ENCODE data around the gene MACO1.

The MACO1 gene

DNA sequence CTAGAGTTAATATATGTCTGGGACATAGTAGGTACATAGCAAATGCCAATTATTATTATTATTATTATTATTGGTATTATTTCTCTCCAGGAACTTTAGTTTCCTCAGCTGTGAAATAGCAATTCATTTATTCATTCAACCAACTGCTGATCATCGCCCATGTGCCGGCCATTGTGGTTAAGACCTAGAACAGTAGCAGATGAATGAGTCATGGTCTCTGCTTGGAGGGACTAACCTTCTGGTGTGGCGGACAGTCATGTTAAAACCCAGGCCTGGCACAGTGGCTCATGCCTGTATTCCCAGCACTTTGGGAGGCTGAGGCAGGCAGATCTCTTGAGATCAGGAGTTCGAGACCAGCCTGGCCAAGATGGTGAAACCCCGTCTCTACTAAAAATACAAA, 88.9 kb downstream of the MACO1 start:
- H3K27ac ChIP-seq, result no peak overlapping the region
- TF ChIP-seq ZFX (IDR thresholded peaks at IDR 0.05), result no peak
- TF ChIP-seq, protein P1, sequence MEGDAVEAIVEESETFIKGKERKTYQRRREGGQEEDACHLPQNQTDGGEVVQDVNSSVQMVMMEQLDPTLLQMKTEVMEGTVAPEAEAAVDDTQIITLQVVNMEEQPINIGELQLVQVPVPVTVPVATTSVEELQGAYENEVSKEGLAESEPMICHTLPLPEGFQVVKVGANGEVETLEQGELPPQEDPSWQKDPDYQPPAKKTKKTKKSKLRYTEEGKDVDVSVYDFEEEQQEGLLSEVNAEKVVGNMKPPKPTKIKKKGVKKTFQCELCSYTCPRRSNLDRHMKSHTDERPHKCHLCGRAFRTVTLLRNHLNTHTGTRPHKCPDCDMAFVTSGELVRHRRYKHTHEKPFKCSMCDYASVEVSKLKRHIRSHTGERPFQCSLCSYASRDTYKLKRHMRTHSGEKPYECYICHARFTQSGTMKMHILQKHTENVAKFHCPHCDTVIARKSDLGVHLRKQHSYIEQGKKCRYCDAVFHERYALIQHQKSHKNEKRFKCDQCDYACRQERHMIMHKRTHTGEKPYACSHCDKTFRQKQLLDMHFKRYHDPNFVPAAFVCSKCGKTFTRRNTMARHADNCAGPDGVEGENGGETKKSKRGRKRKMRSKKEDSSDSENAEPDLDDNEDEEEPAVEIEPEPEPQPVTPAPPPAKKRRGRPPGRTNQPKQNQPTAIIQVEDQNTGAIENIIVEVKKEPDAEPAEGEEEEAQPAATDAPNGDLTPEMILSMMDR (conservative IDR thresholded peaks at IDR 0.05), result no peak

GRCh38 chr1:25520446-25521061, 89.9 kb downstream of the MACO1 start:
- no peak for TF ChIP-seq ZFX (IDR thresholded peaks at IDR 0.05)
- TF ChIP-seq, protein P1 (conservative IDR thresholded peaks at IDR 0.05), result peak; percentile 66
- H3K27ac ChIP-seq, result no peak overlapping the region

GRCh38 chr1:25522031-25522655, 91.4 kb downstream of the MACO1 start:
- no peak overlapping the region for H3K27ac ChIP-seq
- TF ChIP-seq ZFX (IDR thresholded peaks at IDR 0.05), result no peak
- TF ChIP-seq, protein P1 (conservative IDR thresholded peaks at IDR 0.05), result no peak

DNA sequence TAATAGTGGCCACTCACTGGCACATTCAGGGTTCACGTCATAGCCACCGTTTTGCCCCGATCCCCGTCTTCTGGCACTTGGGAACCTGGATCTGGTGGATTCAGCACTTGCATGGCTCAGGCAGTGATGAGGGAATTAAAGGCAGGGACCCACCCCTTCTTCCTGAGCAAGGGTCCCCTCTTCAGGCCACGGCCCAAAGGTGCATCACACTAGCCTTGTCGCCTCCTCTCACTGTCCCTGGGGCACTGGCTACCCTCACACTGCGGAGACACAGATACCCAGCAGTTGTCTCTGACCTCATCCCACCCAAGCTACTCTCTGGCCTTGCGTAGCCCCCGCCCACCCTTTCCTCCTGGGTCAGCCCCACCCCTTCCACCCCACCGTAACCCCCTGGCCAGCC, 92.8 kb downstream of the MACO1 start:
- no peak for TF ChIP-seq ZFX (IDR thresholded peaks at IDR 0.05)
- TF ChIP-seq, protein P1 (conservative IDR thresholded peaks at IDR 0.05), result no peak
- no peak overlapping the region for H3K27ac ChIP-seq

- H3K27ac ChIP-seq, result no peak overlapping the region
- TF ChIP-seq, protein P1 (conservative IDR thresholded peaks at IDR 0.05), result no peak
- no peak for TF ChIP-seq ZFX (IDR thresholded peaks at IDR 0.05)
These were observed 94.1 kb downstream of the MACO1 start for GRCh38 chr1:25524568-25525360.

GRCh38 chr1:25525361-25525688, 94.6 kb downstream of the MACO1 start:
- H3K27ac ChIP-seq, result no peak overlapping the region
- TF ChIP-seq, protein P1 (conservative IDR thresholded peaks at IDR 0.05), result no peak
- no peak for TF ChIP-seq ZFX (IDR thresholded peaks at IDR 0.05)

GRCh38 chr1:25526753-25527152, 96.1 kb downstream of the MACO1 start:
- TF ChIP-seq, protein P1 (conservative IDR thresholded peaks at IDR 0.05), result no peak
- no peak overlapping the region for H3K27ac ChIP-seq
